GM12872 (cell line): ENCODE results near the gene RFPL1.
"Not testable (repeated sequence)": the region's sequence is repeated elsewhere in the genome, so short reads cannot be mapped to it uniquely, and the experiment has no call there.

Experiments used
- CTCF ChIP-seq: IDR thresholded peaks from 3 replicates; pipeline ENCODE4 v1.5.1; 2011; ENCODE audit warnings: low read depth, mild to moderate bottlenecking, low read length, moderate library complexity; ENCODE audit not compliant: insufficient read depth

Gene RFPL1

GRCh38 chr22:29438283-29438682 is at the start of gene RFPL1:
Gene RFPL1, plus strand, starts transcription at chr22:29438583.
- TF ChIP-seq CTCF: not testable (repeated sequence)

- TF ChIP-seq CTCF: no peak
Measured at GRCh38 chr22:29388759-29389090, 49.7 kb upstream of the RFPL1 start.

GRCh38 chr22:29390270-29390669 is 48.1 kb upstream of the RFPL1 start:
- TF ChIP-seq CTCF: no peak

- no peak for TF ChIP-seq CTCF
Measured at GRCh38 chr22:29391546-29391945, 46.8 kb upstream of the RFPL1 start.

GRCh38 chr22:29393019-29393608 is 45.3 kb upstream of the RFPL1 start:
- no peak for TF ChIP-seq CTCF

- peak; percentile 87 for TF ChIP-seq CTCF
Measured at GRCh38 chr22:29394931-29395581, 43.3 kb upstream of the RFPL1 start.

- TF ChIP-seq CTCF: no peak
Measured at GRCh38 chr22:29396126-29396525, 42.3 kb upstream of the RFPL1 start.

- TF ChIP-seq CTCF: no peak
Measured at GRCh38 chr22:29397791-29398190, 40.6 kb upstream of the RFPL1 start.
